Smooth muscle cell (in vitro differentiated cells): ENCODE results near the gene TXNRD2. TPM values are rescaled to one million over a fixed set of nuclear protein-coding genes. Genes with fewer than 3 reads are reported as not detected.

ENCODE experiments used
- DNase-seq: peaks from one replicate; lab custom pipeline; 2025; ENCODE audit not compliant: unreplicated experiment; lab: John Stamatoyannopoulos, UW
- H2AFZ ChIP-seq: fragments of 200-600 bp; sonication (generic); 2 replicates; pipeline ENCODE4 v1.6.0; 2016; ENCODE audit warnings: antibody characterized with exemption, low read depth, mild to moderate bottlenecking
- H3F3A ChIP-seq: fragments of 200-600 bp; sonication (generic); 2 replicates; pipeline ENCODE4 v1.6.0; 2017; ENCODE audit warnings: antibody characterized with exemption, low read depth
- H3K27ac ChIP-seq: fragments of 200-600 bp; sonication (generic); 2 replicates; pipeline ENCODE4 v1.5.1; 2016; ENCODE audit warnings: low read depth, mild to moderate bottlenecking
- H3K27me3 ChIP-seq: fragments of 200-600 bp; sonication (generic); 2 replicates; pipeline ENCODE4 v1.6.1; 2016; ENCODE audit warnings: low read depth, mild to moderate bottlenecking
- H3K36me3 ChIP-seq: fragments of 200-600 bp; sonication (generic); 2 replicates; pipeline ENCODE4 v1.5.1; 2016; ENCODE audit warnings: low read depth
- H3K4me1 ChIP-seq: fragments of 200-600 bp; sonication (generic); 2 replicates; pipeline ENCODE4 v1.5.1; 2016; ENCODE audit warnings: low read depth
- H3K4me2 ChIP-seq: fragments of 200-600 bp; sonication (generic); 2 replicates; pipeline ENCODE4 v1.6.0; 2016; ENCODE audit warnings: mild to moderate bottlenecking
- H3K4me3 ChIP-seq: fragments of 200-600 bp; sonication (generic); 2 replicates; pipeline ENCODE4 v1.5.1; 2016; ENCODE audit warnings: mild to moderate bottlenecking
- H3K79me2 ChIP-seq: fragments of 200-600 bp; sonication (generic); 2 replicates; pipeline ENCODE4 v1.6.0; 2016; ENCODE audit warnings: low read depth, mild to moderate bottlenecking
- H3K9ac ChIP-seq: fragments of 200-600 bp; sonication (generic); 2 replicates; pipeline ENCODE4 v1.6.0; 2016; ENCODE audit warnings: low read depth
- H3K9me3 ChIP-seq: fragments of 200-600 bp; sonication (generic); replicated peaks from 2 replicates; pipeline ENCODE4 v1.5.1; 2016; ENCODE audit warnings: low read depth
- H4K20me1 ChIP-seq: fragments of 200-600 bp; sonication (generic); 2 replicates; pipeline ENCODE4 v1.6.0; 2016; ENCODE audit warnings: low read depth
- CTCF ChIP-seq: fragments of 200-600 bp; sonication (generic); IDR thresholded peaks from 2 replicates; pipeline ENCODE4 v1.5.1; 2017; ENCODE audit warnings: borderline replicate concordance, mild to moderate bottlenecking, antibody characterized with exemption; ENCODE audit not compliant: insufficient read depth, poor library complexity, severe bottlenecking
- WGBS: methylation state at CpG from one replicate; pipeline ENCODE4 v1.1.7; 2016; ENCODE audit warnings: low lambda C conversion rate; 5-methylcytosine and 5-hydroxymethylcytosine counted together
- polyA plus RNA-seq: library from polyadenylated mRNA; unstranded; fragments of >200 nt; fragmentation: Nextera tagmentation; extraction: Ambion mirVana; gene quantifications from 2 replicates; pipeline ENCODE4 v1.2.1, GENCODE V29; 2016
- total RNA-seq: library from RNA; depleted of rRNA; stranded (reverse); fragments of >200 nt; gene quantifications from 2 replicates; pipeline ENCODE4 v1.2.3, GENCODE V29; 2014

Gene TXNRD2
- total and polyA plus RNA-seq, 2 experiments from 2014 or later = 3.2 TPM; not detected in 1

- Histone ChIP-seq H2AFZ (no peak overlapping the region), H3K79me2 (no peaks in the 10 kb centered on the region), H3K27me3 (peaks cover 11% of the 10 kb centered on the region), H3K4me2 (no peak overlapping the region), H3K27ac (no peak overlapping the region), H3K4me3 (no peak overlapping the region), H3K4me1 (peaks cover 7% of the 10 kb centered on the region), H4K20me1 (no peaks in the 10 kb centered on the region), H3K36me3 (no peaks in the 10 kb centered on the region), H3F3A (no peaks in the 10 kb centered on the region), H3K9me3 (no peaks in the 10 kb centered on the region), H3K9ac (peak overlapping the region; percentile 44)
- WGBS = 98% methylated on average over 11 of the region's 11 CpGs
- no peak for DNase-seq
- TF ChIP-seq CTCF = no peak
These were observed 43.5 kb upstream of the TXNRD2 start for GRCh38 chr22:19984851-19985811.

- Histone ChIP-seq H3K79me2 (no peaks in the 10 kb centered on the region), H3F3A (no peaks in the 10 kb centered on the region), H3K9me3 (no peaks in the 10 kb centered on the region), H3K4me2 (peak overlapping the region; percentile 26), H3K36me3 (no peaks in the 10 kb centered on the region), H3K27me3 (peaks cover 11% of the 10 kb centered on the region), H3K4me1 (peaks cover 7% of the 10 kb centered on the region), H3K9ac (peak overlapping the region; percentile 71), H3K4me3 (no peak overlapping the region), H4K20me1 (no peaks in the 10 kb centered on the region), H2AFZ (no peak overlapping the region), H3K27ac (peak overlapping the region; percentile 66)
- 76% methylated on average over 19 of the region's 19 CpGs for WGBS
- TF ChIP-seq CTCF = no peak
- DNase-seq = no peak
These were observed 42.7 kb upstream of the TXNRD2 start for GRCh38 chr22:19984201-19984753.

GRCh38 chr22:19983741-19984140 lies 42.1 kb upstream of the TXNRD2 start:
- Histone ChIP-seq H3K27me3 (peaks cover 11% of the 10 kb centered on the region), H3K36me3 (no peaks in the 10 kb centered on the region), H2AFZ (no peak overlapping the region), H3K4me3 (no peak overlapping the region), H3K4me2 (peak overlapping the region; percentile 26), H3K4me1 (peaks cover 7% of the 10 kb centered on the region), H4K20me1 (no peaks in the 10 kb centered on the region), H3F3A (no peaks in the 10 kb centered on the region), H3K9me3 (no peaks in the 10 kb centered on the region), H3K9ac (peak overlapping the region; percentile 71), H3K27ac (peak overlapping the region; percentile 66), H3K79me2 (no peaks in the 10 kb centered on the region)
- WGBS = 90% methylated on average over 5 of the region's 5 CpGs
- DNase-seq = no peak
- TF ChIP-seq CTCF = no peak
